Thyroid gland (tissue), 4 donors: ENCODE measurements around the gene SLC9A8.

Experiments
- CTCF ChIP-seq, 6 experiments: fragments of 200-600 bp in 3 of 6; fragments of 450-650 bp in 3 of 6; sonication (generic) in 3 of 6; IDR thresholded peaks; one replicate each; pipeline ENCODE4 v1.5.1; 2016 to 2019; ENCODE audit warnings: antibody characterized with exemption in 6 of 6, mild to moderate bottlenecking in 2 of 6, inconsistent platforms in 1 of 6, moderate library complexity in 1 of 6
- POLR2A ChIP-seq, 2 donors: fragments of 450-650 bp; IDR thresholded peaks; one replicate each; pipeline ENCODE4 v1.6.1; 2017; ENCODE audit warnings: antibody characterized with exemption in 2 of 2, mild to moderate bottlenecking in 2 of 2, moderate library complexity in 1 of 2

GRCh38 chr20:49765413-49765736 is 47.3 kb upstream of the SLC9A8 start:
- no peak for TF ChIP-seq CTCF (IDR thresholded peaks at IDR 0.05)
- no peak for TF ChIP-seq POLR2A (IDR thresholded peaks at IDR 0.05)
